Measurements from ENCODE around the gene HELT.
A peak's percentile ranks its signal among the peaks of the same experiment; 100 is the strongest.

The HELT gene

GRCh38 chr4:184979461-184980124 is 38.7 kb upstream of the HELT start:
- no peak for TF ChIP-seq EZH2phosphoT487 (IDR thresholded peaks at IDR 0.05; ENCODE audit: low read length)
- TF ChIP-seq EZH2 (optimal IDR thresholded peaks at IDR 0.05; ENCODE audit: low read depth, low read length): no peak
- no peak for TF ChIP-seq CTCF (IDR thresholded peaks at IDR 0.05; ENCODE audit: low read length)
- H2AFZ ChIP-seq (ENCODE audit: low read length): no peak overlapping the region
- H3K4me2 ChIP-seq (ENCODE audit: low read depth, low read length): no peak overlapping the region
- H3F3A ChIP-seq (ENCODE audit: insufficient read depth, low read length): no peaks in the 10 kb centered on the region; the same call in 1 of the 2 replicates
- H3K4me1 ChIP-seq (ENCODE audit: low read length): peaks cover 7% of the 10 kb centered on the region
- no peaks in the 10 kb centered on the region for H3K27me3 ChIP-seq (replicated peaks; ENCODE audit: insufficient read depth, low read length)
- H3K79me2 ChIP-seq (ENCODE audit: low read length): no peaks in the 10 kb centered on the region
- no peaks in the 10 kb centered on the region for H3K9me2 ChIP-seq (replicated peaks; ENCODE audit: insufficient read depth, low read length)
- H4K20me1 ChIP-seq (ENCODE audit: insufficient read depth, low read length): no peaks in the 10 kb centered on the region
- no peak overlapping the region for H3K27ac ChIP-seq (ENCODE audit: low read length)
- no peak for DNase-seq
- no peaks in the 10 kb centered on the region for H3K9me3 ChIP-seq (replicated peaks; ENCODE audit: insufficient read depth, low read length)
- H3K9ac ChIP-seq (ENCODE audit: low read length): no peak overlapping the region
- H3K36me3 ChIP-seq (replicated peaks; ENCODE audit: insufficient read depth, low read length): no peaks in the 10 kb centered on the region
- H3K4me3 ChIP-seq (ENCODE audit: low read length): no peak overlapping the region

DNA sequence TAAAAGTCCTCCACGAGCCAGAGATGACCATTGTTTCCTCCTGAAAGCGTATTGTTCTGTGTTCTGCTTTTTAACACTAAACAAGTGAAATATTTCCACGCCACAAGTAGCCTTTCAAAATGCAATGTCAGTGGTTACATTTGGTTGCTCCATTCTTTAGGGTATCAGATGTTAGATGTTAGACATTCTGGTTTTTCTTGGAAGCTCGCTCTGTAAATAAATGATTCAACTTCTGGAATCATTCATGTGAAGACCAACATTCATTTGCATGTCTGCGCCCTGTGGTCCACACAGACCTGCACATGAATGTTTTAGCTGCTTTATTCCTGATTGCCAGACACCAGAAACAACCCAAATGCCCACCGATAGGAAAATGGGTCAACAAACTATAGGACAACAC is 38.0 kb upstream of the HELT start:
- no peak overlapping the region for H2AFZ ChIP-seq (ENCODE audit: low read length)
- no peak for DNase-seq
- no peaks in the 10 kb centered on the region for H3K27me3 ChIP-seq (replicated peaks; ENCODE audit: insufficient read depth, low read length)
- no peaks in the 10 kb centered on the region for H3K36me3 ChIP-seq (replicated peaks; ENCODE audit: insufficient read depth, low read length)
- no peak overlapping the region for H3K27ac ChIP-seq (ENCODE audit: low read length)
- no peaks in the 10 kb centered on the region for H3K9me3 ChIP-seq (replicated peaks; ENCODE audit: insufficient read depth, low read length)
- no peaks in the 10 kb centered on the region for H3K9me2 ChIP-seq (replicated peaks; ENCODE audit: insufficient read depth, low read length)
- no peak overlapping the region for H3K4me3 ChIP-seq (ENCODE audit: low read length)
- H4K20me1 ChIP-seq (ENCODE audit: insufficient read depth, low read length): no peaks in the 10 kb centered on the region
- H3K79me2 ChIP-seq (ENCODE audit: low read length): no peaks in the 10 kb centered on the region
- no peak overlapping the region for H3K9ac ChIP-seq (ENCODE audit: low read length)
- H3F3A ChIP-seq (ENCODE audit: insufficient read depth, low read length): no peaks in the 10 kb centered on the region; the same call in 1 of the 2 replicates
- no peak for TF ChIP-seq CTCF (IDR thresholded peaks at IDR 0.05; ENCODE audit: low read length)
- TF ChIP-seq EZH2phosphoT487 (IDR thresholded peaks at IDR 0.05; ENCODE audit: low read length): no peak
- TF ChIP-seq EZH2 (optimal IDR thresholded peaks at IDR 0.05; ENCODE audit: low read depth, low read length): no peak
- peaks cover 7% of the 10 kb centered on the region for H3K4me1 ChIP-seq (ENCODE audit: low read length)
- H3K4me2 ChIP-seq (ENCODE audit: low read depth, low read length): no peak overlapping the region

DNA sequence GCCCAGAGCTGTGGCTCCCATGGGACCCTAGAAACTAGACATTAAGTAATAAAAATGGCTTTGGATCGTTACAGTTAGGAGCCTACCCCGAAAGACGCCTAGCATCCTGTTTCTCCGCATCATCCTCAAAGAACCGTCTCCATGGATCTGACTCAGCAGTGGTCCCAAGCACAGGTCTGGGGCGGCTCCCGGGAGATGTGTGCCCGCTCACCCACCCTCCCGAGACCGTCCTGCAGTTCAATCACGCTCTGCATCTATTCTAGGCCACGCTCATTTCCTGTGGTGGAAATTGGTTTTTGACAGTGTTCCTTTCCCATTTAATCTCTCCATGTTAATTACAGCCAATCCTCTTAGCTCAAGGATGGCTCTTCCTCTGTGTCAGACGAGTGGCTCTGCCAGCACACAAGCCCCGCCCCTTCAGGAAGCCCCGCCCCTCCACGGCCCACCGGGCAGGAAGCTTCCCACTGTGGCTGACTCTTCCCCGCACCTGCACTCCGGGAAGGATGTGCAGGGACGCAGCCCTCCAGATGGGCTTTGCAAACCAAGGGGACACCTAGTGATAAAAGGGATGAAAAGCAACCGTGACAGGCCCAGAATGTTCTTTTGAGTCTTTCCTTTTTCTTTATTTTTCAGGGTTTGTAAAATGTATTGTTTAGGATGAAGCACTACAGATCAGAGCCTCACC is 34.5 kb upstream of the HELT start:
- H3K79me2 ChIP-seq (ENCODE audit: low read length): no peaks in the 10 kb centered on the region
- H3K9me3 ChIP-seq (replicated peaks; ENCODE audit: insufficient read depth, low read length): no peaks in the 10 kb centered on the region
- no peak overlapping the region for H3K27ac ChIP-seq (ENCODE audit: low read length)
- H4K20me1 ChIP-seq (ENCODE audit: insufficient read depth, low read length): no peaks in the 10 kb centered on the region
- TF ChIP-seq EZH2 (optimal IDR thresholded peaks at IDR 0.05; ENCODE audit: low read depth, low read length) (no peak), CTCF (IDR thresholded peaks at IDR 0.05; ENCODE audit: low read length) (peak; percentile 70), EZH2phosphoT487 (IDR thresholded peaks at IDR 0.05; ENCODE audit: low read length) (no peak)
- no peaks in the 10 kb centered on the region for H3K9me2 ChIP-seq (replicated peaks; ENCODE audit: insufficient read depth, low read length)
- DNase-seq: peak; percentile 80
- H3K9ac ChIP-seq (ENCODE audit: low read length): no peak overlapping the region
- no peaks in the 10 kb centered on the region for H3K27me3 ChIP-seq (replicated peaks; ENCODE audit: insufficient read depth, low read length)
- H3K4me3 ChIP-seq (ENCODE audit: low read length): peak overlapping the region; percentile 39; the same call in 1 of the 2 replicates
- H3F3A ChIP-seq (ENCODE audit: insufficient read depth, low read length): no peaks in the 10 kb centered on the region; the same call in 1 of the 2 replicates
- peak overlapping the region; percentile 71 for H3K4me2 ChIP-seq (ENCODE audit: low read depth, low read length)
- peak overlapping the region; percentile 31 for H2AFZ ChIP-seq (ENCODE audit: low read length)
- no peaks in the 10 kb centered on the region for H3K36me3 ChIP-seq (replicated peaks; ENCODE audit: insufficient read depth, low read length)
- peaks cover 7% of the 10 kb centered on the region for H3K4me1 ChIP-seq (ENCODE audit: low read length)
